Stomach (tissue), 9 donors: ENCODE results near the gene TMTC2. TPM values are rescaled to one million over a fixed set of nuclear protein-coding genes. Genes with fewer than 3 reads are reported as not detected.
"Not testable (repeated sequence)": the region's sequence is repeated elsewhere in the genome, so short reads cannot be mapped to it uniquely, and the experiment has no call there.

Source experiments
- DNase-seq, 2 donors: peaks; one replicate each; pipeline versions ENCODE4 v3.0.0 to v3.0.0-alpha.2; 2013 to 2019
- H3K27ac ChIP-seq, 5 donors: fragments of 200-600 bp in 4 of 5; sonication (generic) in 4 of 5; one replicate each; pipeline ENCODE4 v1.5.1; 2013 to 2019; ENCODE audit warnings: mild to moderate bottlenecking in 1 of 5, moderate library complexity in 1 of 5
- H3K27me3 ChIP-seq, 3 donors: fragments of 200-600 bp; sonication (generic); one replicate each; pipeline ENCODE4 v1.5.1; 2017 to 2019; ENCODE audit warnings: mixed run types in 1 of 3
- H3K36me3 ChIP-seq, 4 donors: fragments of 200-600 bp; sonication (generic); 1 replicate in 3 of 4; 2 replicates in 1 of 4; pipeline ENCODE4 v1.5.1; 2016 to 2019
- H3K4me1 ChIP-seq, 4 donors: fragments of 200-600 bp; sonication (generic); one replicate each; pipeline ENCODE4 v1.5.1; 2016 to 2019
- H3K4me3 ChIP-seq, 4 donors: fragments of 200-600 bp; sonication (generic) in 3 of 4; one replicate each; pipeline ENCODE4 v1.5.1; 2016 to 2019; ENCODE audit warnings: mild to moderate bottlenecking in 1 of 4
- H3K9me3 ChIP-seq, 4 donors: fragments of 200-600 bp; sonication (generic); one replicate each; pipeline ENCODE4 v1.5.1; 2016 to 2019
- EP300 ChIP-seq: sonication (generic); formaldehyde crosslinking; IDR thresholded peaks from one replicate; pipeline ENCODE4 v1.6.1; 2017; ENCODE audit warnings: antibody characterized with exemption
- POLR2A ChIP-seq, 4 donors: fragments of 450-650 bp; IDR thresholded peaks; one replicate each; pipeline ENCODE4 v1.6.1; 2016; ENCODE audit warnings: antibody characterized with exemption in 4 of 4, control low read depth in 2 of 4, mild to moderate bottlenecking in 1 of 4, moderate library complexity in 1 of 4
- POLR2AphosphoS5 ChIP-seq, 3 donors: sonication (generic); formaldehyde crosslinking; IDR thresholded peaks; one replicate each; pipeline ENCODE4 v1.6.1; 2016; ENCODE audit warnings: antibody characterized with exemption in 3 of 3
- WGBS, 5 donors: extraction: QIAGEN DNeasy Blood & Tissue Kit in 3 of 5; methylation state at CpG; one replicate each; pipeline versions ENCODE4 v1.1.5 to v1.1.7; 2013 to 2018; 5-methylcytosine and 5-hydroxymethylcytosine counted together
- intact Hi-C: fragments of 100-400 bp; cut with DNase I; formaldehyde crosslinking; loops from one replicate; pipeline ENCODE4 v1.15.1; 2023; ENCODE audit warnings: low total_unique reads
- polyA plus RNA-seq, 3 donors: library from polyadenylated mRNA; stranded (reverse); fragments of 200-250 nt; gene quantifications; one replicate each; pipeline ENCODE4 v1.2.3, GENCODE V29; 2013
- total RNA-seq, 5 donors: library from RNA; depleted of rRNA; stranded (reverse); fragments of >200 nt; gene quantifications; one replicate each; pipeline versions ENCODE4 v1.1.0 to v1.2.3, GENCODE V29; 2014 to 2016
- TF ChIP-seq, protein P1 (sequence below), 7 experiments: fragments of 450-650 bp in 4 of 7; fragments of 200-600 bp in 3 of 7; sonication (generic) in 3 of 7; IDR thresholded peaks; one replicate each; pipeline ENCODE4 v1.5.1; 2016 to 2019; ENCODE audit warnings: antibody characterized with exemption in 7 of 7, control low read depth in 2 of 7, mild to moderate bottlenecking in 1 of 7
- donor health status: healthy with polysubstance abuse.
- donor health status: Bipolar disorder and iron deficiency.
- donor health status: healthy.

TMTC2 gene
- total and polyA plus RNA-seq, 8 donors: 6.1 to 60.0 (median 27.5) TPM

- WGBS, 5 donors: 78 to 89% (median 87%) methylated on average over 1 of the region's 1 CpG
- TF ChIP-seq POLR2A (IDR thresholded peaks at IDR 0.05) (no peak), POLR2AphosphoS5 (IDR thresholded peaks at IDR 0.05) (no peak), EP300 (no peak)
- TF ChIP-seq, protein P1, sequence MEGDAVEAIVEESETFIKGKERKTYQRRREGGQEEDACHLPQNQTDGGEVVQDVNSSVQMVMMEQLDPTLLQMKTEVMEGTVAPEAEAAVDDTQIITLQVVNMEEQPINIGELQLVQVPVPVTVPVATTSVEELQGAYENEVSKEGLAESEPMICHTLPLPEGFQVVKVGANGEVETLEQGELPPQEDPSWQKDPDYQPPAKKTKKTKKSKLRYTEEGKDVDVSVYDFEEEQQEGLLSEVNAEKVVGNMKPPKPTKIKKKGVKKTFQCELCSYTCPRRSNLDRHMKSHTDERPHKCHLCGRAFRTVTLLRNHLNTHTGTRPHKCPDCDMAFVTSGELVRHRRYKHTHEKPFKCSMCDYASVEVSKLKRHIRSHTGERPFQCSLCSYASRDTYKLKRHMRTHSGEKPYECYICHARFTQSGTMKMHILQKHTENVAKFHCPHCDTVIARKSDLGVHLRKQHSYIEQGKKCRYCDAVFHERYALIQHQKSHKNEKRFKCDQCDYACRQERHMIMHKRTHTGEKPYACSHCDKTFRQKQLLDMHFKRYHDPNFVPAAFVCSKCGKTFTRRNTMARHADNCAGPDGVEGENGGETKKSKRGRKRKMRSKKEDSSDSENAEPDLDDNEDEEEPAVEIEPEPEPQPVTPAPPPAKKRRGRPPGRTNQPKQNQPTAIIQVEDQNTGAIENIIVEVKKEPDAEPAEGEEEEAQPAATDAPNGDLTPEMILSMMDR (IDR thresholded peaks at IDR 0.05): no peak
- Histone ChIP-seq H3K9me3 (no peaks in the 10 kb centered on the region), H3K36me3 (peaks cover 0 to 9% (median 0%) of the 10 kb centered on the region in 4 donors), H3K4me3 (no peak overlapping the region), H3K4me1 (peaks cover 0 to 5% (median 0%) of the 10 kb centered on the region in 4 donors), H3K27ac (no peak overlapping the region), H3K27me3 (no peaks in the 10 kb centered on the region)
- intact Hi-C loops: no loop called here
- DNase-seq: no peak
Measured at GRCh38 chr12:83106873-83107272, 420.2 kb downstream of the TMTC2 start.

- 44 to 75% (median 55%) methylated on average over 1 of the region's 1 CpG for WGBS, 5 donors
- H3K27me3 ChIP-seq: no peaks in the 10 kb centered on the region
- no peak for DNase-seq
- TF ChIP-seq POLR2A (IDR thresholded peaks at IDR 0.05) (no peak), EP300 (no peak), POLR2AphosphoS5 (IDR thresholded peaks at IDR 0.05) (no peak)
- TF ChIP-seq, protein P1 (IDR thresholded peaks at IDR 0.05): no peak
- H3K36me3 ChIP-seq: peaks cover 0 to 7% (median 0%) of the 10 kb centered on the region in 4 donors
- no peak overlapping the region for H3K4me3 ChIP-seq
- H3K27ac ChIP-seq: no peak overlapping the region
- intact Hi-C loops: no loop called here
- no peaks in the 10 kb centered on the region for H3K9me3 ChIP-seq
- H3K4me1 ChIP-seq: no peaks in the 10 kb centered on the region
Measured at GRCh38 chr12:83110424-83110823, 423.7 kb downstream of the TMTC2 start.

DNA sequence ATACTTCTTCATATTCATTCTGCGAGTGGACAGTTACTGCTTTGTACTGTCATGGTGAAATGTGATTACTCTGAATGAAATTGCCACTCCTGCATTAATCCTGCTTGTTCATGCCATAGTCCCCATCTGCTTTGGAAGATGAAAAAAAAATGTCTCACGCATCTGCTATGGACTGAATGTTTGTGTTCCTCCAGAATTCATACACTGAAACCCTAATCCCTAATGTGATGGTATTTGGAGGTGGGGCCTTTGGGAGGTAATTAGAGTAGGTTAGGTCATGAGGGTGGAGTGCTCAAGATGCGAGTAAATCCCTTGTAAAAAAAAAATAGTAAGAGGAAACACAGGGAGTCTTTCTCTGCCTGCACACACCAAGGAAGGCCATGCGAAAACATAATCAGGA is 427.2 kb downstream of the TMTC2 start:
- H3K36me3 ChIP-seq: no peaks in the 10 kb centered on the region
- no peaks in the 10 kb centered on the region for H3K9me3 ChIP-seq
- no peaks in the 10 kb centered on the region for H3K27me3 ChIP-seq
- intact Hi-C loops: no loop called here
- TF ChIP-seq POLR2AphosphoS5 (IDR thresholded peaks at IDR 0.05): no peak
- TF ChIP-seq, protein P1 (IDR thresholded peaks at IDR 0.05): no peak
- no peak for TF ChIP-seq POLR2A (IDR thresholded peaks at IDR 0.05)
- no peak for TF ChIP-seq EP300
- no peak for DNase-seq
- H3K4me3 ChIP-seq: no peak overlapping the region
- no peaks in the 10 kb centered on the region for H3K4me1 ChIP-seq
- H3K27ac ChIP-seq: no peak overlapping the region
- WGBS, 5 donors: 70 to 84% (median 79%) methylated on average over 4 of the region's 4 CpGs

DNA sequence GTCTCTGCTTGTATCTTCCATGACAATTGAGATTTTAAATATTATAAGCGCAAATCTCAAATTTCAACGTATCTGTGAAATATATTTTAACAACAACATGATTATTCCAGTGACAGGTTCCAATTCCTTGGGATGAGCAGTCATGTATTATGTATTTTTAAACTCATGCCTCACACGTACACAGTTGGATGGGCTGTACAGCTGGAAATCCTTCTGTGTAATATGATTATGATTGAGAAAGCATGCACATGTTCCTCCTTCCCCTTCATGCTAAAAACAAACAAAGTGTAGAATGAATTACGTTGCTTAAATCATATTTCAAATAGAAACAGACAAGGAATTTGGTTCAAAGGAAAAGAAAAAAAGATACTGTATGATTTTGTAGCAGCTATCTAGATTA is 428.3 kb downstream of the TMTC2 start:
- no peaks in the 10 kb centered on the region for H3K9me3 ChIP-seq
- intact Hi-C loops: no loop called here
- DNase-seq: no peak
- no peak overlapping the region for H3K4me3 ChIP-seq
- TF ChIP-seq, protein P1 (IDR thresholded peaks at IDR 0.05): no peak
- TF ChIP-seq EP300 (no peak), POLR2A (IDR thresholded peaks at IDR 0.05) (no peak), POLR2AphosphoS5 (IDR thresholded peaks at IDR 0.05) (no peak)
- no peaks in the 10 kb centered on the region for H3K36me3 ChIP-seq
- WGBS, 5 donors: 74 to 82% (median 77%) methylated on average over 4 of the region's 4 CpGs
- H3K27ac ChIP-seq: no peak overlapping the region
- no peaks in the 10 kb centered on the region for H3K27me3 ChIP-seq
- no peaks in the 10 kb centered on the region for H3K4me1 ChIP-seq

GRCh38 chr12:83117926-83118325 is 431.2 kb downstream of the TMTC2 start:
- H3K36me3 ChIP-seq, H3K4me3 ChIP-seq, H3K4me1 ChIP-seq, H3K27me3 ChIP-seq, H3K27ac ChIP-seq, DNase-seq, H3K9me3 ChIP-seq, intact Hi-C loops: not testable (repeated sequence)
- WGBS, 5 donors: 65 to 91% (median 89%) methylated on average over 3 of the region's 3 CpGs
